PC-3 (cell line): ENCODE measurements around the gene MED26. TPM values are rescaled to one million over a fixed set of nuclear protein-coding genes. Genes with fewer than 3 reads are reported as not detected.

ENCODE experiments used
- ATAC-seq: fragments of 200-7000 bp; cut with Tn5 transposase; 2 replicates; pipeline ENCODE4 v1.9.1; 2020; ENCODE audit warnings: mild to moderate bottlenecking, moderate library complexity
- BruUV-seq: library from RNA; stranded (reverse); fragments of 400-500 nt; replicated peaks from 2 replicates; lab custom pipeline; 2021; lab: Mats Ljungman, UMichigan
- CTCF ChIA-PET: fragments of 300-600 bp; sonication (Branson Sonifier 250); formaldehyde crosslinking; loops from one replicate; lab custom pipeline; 2022; ENCODE audit warnings: antibody characterized with exemption; lab: Charles Lee
- POLR2A ChIA-PET: fragments of 300-600 bp; sonication (Branson Sonifier 250); formaldehyde crosslinking; loops from one replicate; lab custom pipeline; 2022; ENCODE audit warnings: antibody characterized with exemption; ENCODE audit not compliant: unreplicated experiment; lab: Charles Lee
- DNase-seq: peaks from one replicate; pipeline ENCODE4 v3.0.0-alpha.2; 2015
- H2AFZ ChIP-seq: fragments of 300-600 bp; sonication (generic); 2 replicates; pipeline ENCODE4 v1.6.0; 2016; ENCODE audit warnings: antibody characterized with exemption, low read length
- H3F3A ChIP-seq: fragments of 300-600 bp; sonication (generic); one replicate; pipeline ENCODE4 v1.6.0; 2017; ENCODE audit warnings: antibody characterized with exemption, low read length, control low read depth, mild to moderate bottlenecking; ENCODE audit not compliant: unreplicated experiment
- H3K27ac ChIP-seq: fragments of 300-600 bp; sonication (generic); 2 replicates; pipeline ENCODE4 v1.5.1; 2016; ENCODE audit warnings: mild to moderate bottlenecking, low read length
- H3K27me3 ChIP-seq: fragments of 300-600 bp; sonication (generic); 2 replicates; pipeline ENCODE4 v1.6.1; 2016; ENCODE audit warnings: low read length, mixed read lengths
- H3K36me3 ChIP-seq: fragments of 300-600 bp; sonication (generic); 2 replicates; pipeline ENCODE4 v1.6.1; 2016; ENCODE audit warnings: low read depth, mixed run types, low read length, mixed read lengths
- H3K4me1 ChIP-seq: fragments of 300-600 bp; sonication (generic); 2 replicates; pipeline ENCODE4 v1.5.1; 2016; ENCODE audit warnings: low read length; ENCODE audit not compliant: insufficient read depth
- H3K4me2 ChIP-seq: fragments of 300-600 bp; sonication (generic); 2 replicates; pipeline ENCODE4 v1.6.0; 2016; ENCODE audit warnings: low read length
- H3K4me3 ChIP-seq: fragments of 300-600 bp; sonication (generic); 2 replicates; pipeline ENCODE4 v1.5.1; 2016; ENCODE audit warnings: mild to moderate bottlenecking, low read length, mixed read lengths
- H3K79me2 ChIP-seq: fragments of 300-600 bp; sonication (generic); 2 replicates; pipeline ENCODE4 v1.6.1; 2017; ENCODE audit warnings: low read length, mixed read lengths
- H3K9ac ChIP-seq: fragments of 300-600 bp; sonication (generic); 2 replicates; pipeline ENCODE4 v1.6.0; 2016; ENCODE audit warnings: mild to moderate bottlenecking, low read length
- H3K9me2 ChIP-seq: fragments of 300-600 bp; sonication (generic); replicated peaks from 2 replicates; pipeline ENCODE4 v1.6.1; 2016; ENCODE audit warnings: mixed run types, low read length, mixed read lengths
- H3K9me3 ChIP-seq: fragments of 300-600 bp; sonication (generic); 2 replicates; pipeline ENCODE4 v1.6.1; 2016; ENCODE audit warnings: low read length, mixed read lengths
- H4K20me1 ChIP-seq: fragments of 300-600 bp; sonication (generic); 2 replicates; pipeline ENCODE4 v1.6.1; 2016; ENCODE audit warnings: low read length, mixed read lengths
- CTCF ChIP-seq: fragments of 300-600 bp; sonication (generic); conservative IDR thresholded peaks from 2 replicates; pipeline ENCODE4 v1.5.1; 2017; ENCODE audit warnings: antibody characterized with exemption, low read depth, mild to moderate bottlenecking, low read length
- EZH2 ChIP-seq: fragments of 300-600 bp; sonication (generic); IDR thresholded peaks from one replicate; pipeline ENCODE4 v1.6.1; 2017; ENCODE audit warnings: antibody characterized with exemption, mild to moderate bottlenecking, low read length; ENCODE audit not compliant: unreplicated experiment
- EZH2phosphoT487 ChIP-seq: fragments of 300-600 bp; sonication (generic); IDR thresholded peaks from 2 replicates; pipeline ENCODE4 v1.6.1; 2018; ENCODE audit warnings: mild to moderate bottlenecking, antibody characterized with exemption, low read length, borderline replicate concordance
- intact Hi-C: fragments of 100-400 bp; cut with micrococcal nuclease; formaldehyde crosslinking; loops from 2 replicates; pipeline ENCODE4 v1.9.0; 2023
- total RNA-seq: library from RNA; depleted of rRNA; stranded (reverse); fragments of >200 nt; gene quantifications from 2 replicates; pipeline ENCODE4 v1.2.3, GENCODE V29; 2014

Gene MED26
- total RNA-seq, 1 experiment from 2014 or later, result 17.5 TPM

- peak within 1 kb of the TSS; percentile 49 for H3K27ac ChIP-seq
- BruUV-seq, result no TSS peak
- H3K9ac ChIP-seq, result peak within 1 kb of the TSS; percentile 97
- H3K9me3 ChIP-seq, result no peaks in the 10 kb centered on the region
- peak; percentile 96 for DNase-seq
- intact Hi-C loops, result no loop called here
- H2AFZ ChIP-seq, result peak within 1 kb of the TSS; percentile 72
- H3K79me2 ChIP-seq, result peaks cover 74% of the 10 kb centered on the region
- H3K4me3 ChIP-seq, result peak within 1 kb of the TSS; percentile 96
- CTCF ChIA-PET, result interaction anchor here (0.6 kb wide), 1 partner anchor 145 kb away, joined by 3 read pairs; no protein-coding TSS in a partner anchor
- H3K4me2 ChIP-seq, result peak within 1 kb of the TSS; percentile 92
- no peaks in the 10 kb centered on the region for H3K9me2 ChIP-seq
- peaks cover 29% of the 10 kb centered on the region for H4K20me1 ChIP-seq
- TF ChIP-seq EZH2phosphoT487, result no peak
- TF ChIP-seq EZH2, result no peak
- TF ChIP-seq CTCF, result no peak
- H3K4me1 ChIP-seq, result peaks cover 16% of the 10 kb centered on the region
- ATAC-seq, result peak; percentile 85
- peaks cover 21% of the 10 kb centered on the region for H3K36me3 ChIP-seq
- POLR2A ChIA-PET, result no interaction called here
- H3K27me3 ChIP-seq, result no peaks in the 10 kb centered on the region
- H3F3A ChIP-seq, result no peaks in the 10 kb centered on the region
Measured at GRCh38 chr19:16542045-16542909, 85.7 kb downstream of the MED26 start, which contains the start of gene CHERP. CHERP (minus strand) TSS chr19:16542437; CDS start chr19:16542378, 59 bp downstream.

- Histone ChIP-seq H3K4me1 (peaks cover 16% of the 10 kb centered on the region), H3K27ac (peak overlapping the region; percentile 49), H3K79me2 (peaks cover 81% of the 10 kb centered on the region), H3K9me3 (no peaks in the 10 kb centered on the region), H3F3A (no peaks in the 10 kb centered on the region), H3K9me2 (no peaks in the 10 kb centered on the region), H4K20me1 (peaks cover 33% of the 10 kb centered on the region), H3K4me2 (peak overlapping the region; percentile 92), H3K36me3 (peaks cover 24% of the 10 kb centered on the region), H3K27me3 (no peaks in the 10 kb centered on the region), H3K9ac (peak overlapping the region; percentile 97), H2AFZ (peak overlapping the region; percentile 72), H3K4me3 (peak overlapping the region; percentile 96)
- DNase-seq (no peak), ATAC-seq (peak; percentile 7)
- POLR2A ChIA-PET, result no interaction called here
- TF ChIP-seq CTCF (no peak), EZH2 (no peak), EZH2phosphoT487 (no peak)
- CTCF ChIA-PET, result interaction anchor here (0.6 kb wide), 1 partner anchor 145 kb away, joined by 3 read pairs; no protein-coding TSS in a partner anchor
- intact Hi-C loops, result no loop called here
- TSS peak; percentile 77 for BruUV-seq
Measured at GRCh38 chr19:16541526-16542044, 86.4 kb downstream of the MED26 start.

- peak overlapping the region; percentile 92 for H3K4me2 ChIP-seq
- H3K4me1 ChIP-seq, result peaks cover 16% of the 10 kb centered on the region
- H2AFZ ChIP-seq, result no peak overlapping the region
- H3K79me2 ChIP-seq, result peaks cover 88% of the 10 kb centered on the region
- CTCF ChIA-PET, result no interaction called here
- H3K9ac ChIP-seq, result peak overlapping the region; percentile 97
- ATAC-seq, result no peak
- H3K4me3 ChIP-seq, result peak overlapping the region; percentile 96
- no peaks in the 10 kb centered on the region for H3F3A ChIP-seq
- no peaks in the 10 kb centered on the region for H3K9me2 ChIP-seq
- peaks cover 26% of the 10 kb centered on the region for H3K36me3 ChIP-seq
- TF ChIP-seq EZH2phosphoT487 (no peak), EZH2 (no peak), CTCF (no peak)
- no peak for DNase-seq
- no peaks in the 10 kb centered on the region for H3K27me3 ChIP-seq
- BruUV-seq, result no TSS peak
- H4K20me1 ChIP-seq, result peaks cover 36% of the 10 kb centered on the region
- H3K27ac ChIP-seq, result no peak overlapping the region
- POLR2A ChIA-PET, result no interaction called here
- H3K9me3 ChIP-seq, result no peaks in the 10 kb centered on the region
- intact Hi-C loops, result no loop called here
Measured at GRCh38 chr19:16540948-16541347, 87.1 kb downstream of the MED26 start.
